Retinal pigment epithelial cell (primary cell): ENCODE measurements around the gene MMP1.
A peak's percentile ranks its signal among the peaks of the same experiment; 100 is the strongest.

Source experiments
- DNase-seq: peaks from one replicate; pipeline ENCODE4 v3.0.0-alpha.2; 2010; ENCODE audit warnings: low read depth
- H3K4me3 ChIP-seq: 2 replicates; pipeline ENCODE4 v1.5.1; 2011; ENCODE audit warnings: mild to moderate bottlenecking, low read length, control low read depth, moderate library complexity
- TF ChIP-seq, protein P1 (sequence below): conservative IDR thresholded peaks from 2 replicates; pipeline ENCODE4 v1.5.1; 2011; ENCODE audit warnings: low read depth, low read length, control low read depth, inconsistent platforms

The MMP1 gene

GRCh38 chr11:102807921-102808320 lies 10.0 kb upstream of the MMP1 start:
- no peak overlapping the region for H3K4me3 ChIP-seq
- no peak for DNase-seq
- TF ChIP-seq, protein P1, sequence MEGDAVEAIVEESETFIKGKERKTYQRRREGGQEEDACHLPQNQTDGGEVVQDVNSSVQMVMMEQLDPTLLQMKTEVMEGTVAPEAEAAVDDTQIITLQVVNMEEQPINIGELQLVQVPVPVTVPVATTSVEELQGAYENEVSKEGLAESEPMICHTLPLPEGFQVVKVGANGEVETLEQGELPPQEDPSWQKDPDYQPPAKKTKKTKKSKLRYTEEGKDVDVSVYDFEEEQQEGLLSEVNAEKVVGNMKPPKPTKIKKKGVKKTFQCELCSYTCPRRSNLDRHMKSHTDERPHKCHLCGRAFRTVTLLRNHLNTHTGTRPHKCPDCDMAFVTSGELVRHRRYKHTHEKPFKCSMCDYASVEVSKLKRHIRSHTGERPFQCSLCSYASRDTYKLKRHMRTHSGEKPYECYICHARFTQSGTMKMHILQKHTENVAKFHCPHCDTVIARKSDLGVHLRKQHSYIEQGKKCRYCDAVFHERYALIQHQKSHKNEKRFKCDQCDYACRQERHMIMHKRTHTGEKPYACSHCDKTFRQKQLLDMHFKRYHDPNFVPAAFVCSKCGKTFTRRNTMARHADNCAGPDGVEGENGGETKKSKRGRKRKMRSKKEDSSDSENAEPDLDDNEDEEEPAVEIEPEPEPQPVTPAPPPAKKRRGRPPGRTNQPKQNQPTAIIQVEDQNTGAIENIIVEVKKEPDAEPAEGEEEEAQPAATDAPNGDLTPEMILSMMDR: peak; percentile 37

DNA sequence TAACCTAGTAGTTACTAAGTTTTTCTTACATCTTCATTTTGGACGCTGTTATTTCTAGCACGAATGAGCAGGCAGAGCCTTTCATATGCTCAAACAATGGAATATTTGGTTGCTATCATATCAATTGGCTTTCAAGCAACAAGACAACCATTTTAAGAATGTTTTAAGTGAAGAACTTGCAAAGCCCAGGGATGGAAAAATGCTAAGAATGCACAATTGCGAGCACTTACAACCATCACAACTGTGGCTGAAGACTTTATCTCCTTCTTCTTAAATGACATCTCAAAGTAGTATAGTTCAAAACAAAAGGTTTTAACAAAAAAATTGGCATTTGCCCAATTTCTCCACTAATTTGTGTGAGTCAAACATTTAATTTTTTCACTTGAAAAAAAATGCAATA lies 8.3 kb upstream of the MMP1 start:
- peak; percentile 37 for DNase-seq
- TF ChIP-seq, protein P1: no peak
- H3K4me3 ChIP-seq: no peak overlapping the region

DNA sequence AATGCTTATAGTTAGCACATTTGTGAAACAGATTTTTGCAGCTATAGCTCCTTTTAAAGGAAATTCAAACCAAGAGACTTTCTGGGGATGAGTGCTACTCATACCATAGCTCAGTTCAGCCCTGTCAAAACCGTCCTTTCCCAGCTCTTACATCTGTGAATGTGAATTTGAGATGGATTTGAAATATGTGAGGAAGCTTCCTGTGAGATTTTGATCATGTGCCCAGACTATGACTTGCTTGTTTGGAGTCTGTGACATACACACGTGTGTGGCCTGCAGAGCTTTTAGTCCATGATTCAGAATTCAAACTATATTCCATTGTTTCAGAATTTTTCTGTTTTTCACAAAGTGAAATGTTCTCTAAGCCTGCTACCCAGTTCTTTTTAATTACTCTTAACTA lies 4.4 kb upstream of the MMP1 start:
- no peak for DNase-seq
- TF ChIP-seq, protein P1: no peak

GRCh38 chr11:102800767-102801166 lies 2.8 kb upstream of the MMP1 start:
- DNase-seq: no peak
- TF ChIP-seq, protein P1: no peak
- no peak overlapping the region for H3K4me3 ChIP-seq

More for the DNA sequence above, 4.4 kb upstream of the MMP1 start:
- H3K4me3 ChIP-seq: no peak overlapping the region

DNA sequence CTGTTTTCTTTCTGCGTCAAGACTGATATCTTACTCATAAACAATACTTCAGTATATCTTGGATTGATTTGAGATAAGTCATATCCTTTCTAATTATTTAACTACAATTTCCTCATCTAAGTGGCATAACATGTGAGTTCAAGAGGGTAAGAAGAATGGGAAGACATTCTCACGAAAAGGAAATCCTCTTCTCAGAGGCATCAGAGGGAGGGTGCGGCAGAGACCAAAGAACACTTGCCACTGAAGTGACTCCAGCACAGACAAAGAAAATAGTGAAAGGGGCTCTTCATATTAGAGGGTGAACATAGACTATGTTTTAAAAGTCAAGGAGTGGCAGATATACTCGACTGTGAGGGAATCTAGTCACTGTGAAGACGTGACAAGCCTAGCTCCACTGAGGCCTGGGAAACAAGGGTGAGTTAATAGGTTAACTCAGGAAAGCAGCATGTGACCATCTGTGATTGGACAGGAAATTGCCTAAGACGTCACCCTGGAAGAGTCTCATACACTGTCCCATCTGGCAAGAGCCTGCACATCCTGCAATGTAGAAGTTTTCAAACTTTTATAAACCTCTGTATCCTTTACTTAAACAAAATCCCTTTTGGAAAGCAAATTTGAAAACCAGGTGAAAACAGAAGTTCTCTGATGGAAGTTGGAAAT lies 1.9 kb upstream of the MMP1 start:
- TF ChIP-seq, protein P1: no peak
- no peak for DNase-seq
- no peak overlapping the region for H3K4me3 ChIP-seq

GRCh38 chr11:102794382-102794781 lies 3.6 kb downstream of the MMP1 start:
- H3K4me3 ChIP-seq: no peak overlapping the region
- TF ChIP-seq, protein P1: peak; percentile 64
- no peak for DNase-seq

- TF ChIP-seq, protein P1: no peak
- DNase-seq: no peak
Measured at GRCh38 chr11:102793677-102794290, 4.2 kb downstream of the MMP1 start.

More at GRCh38 chr11:102793677-102794290, 4.2 kb downstream of the MMP1 start:
- H3K4me3 ChIP-seq: no peak overlapping the region
